ENCODE measurements around the gene CCNA1. TPM values are rescaled to one million over a fixed set of nuclear protein-coding genes. Genes with fewer than 3 reads are reported as not detected.

The CCNA1 gene
- total RNA-seq (not detected), polyA plus RNA-seq (0.24 TPM)

GRCh38 chr13:36432106-36432544 lies at the start of gene CCNA1:
CCNA1 (plus strand) TSS chr13:36432495; CDS start chr13:36433057, 562 bp downstream.
- no peaks in the 10 kb centered on the region for H3K36me3 ChIP-seq (ENCODE audit: insufficient read depth)
- H3K4me1 ChIP-seq (ENCODE audit: insufficient read depth), result peaks cover 4% of the 10 kb centered on the region
- under 1% methylated on average over 46 of the region's 46 CpGs for WGBS
- no peak for DNase-seq (ENCODE audit: extremely low spot score)
- no peak within 1 kb of the TSS for H3K27ac ChIP-seq (ENCODE audit: low read depth)
- H3K4me3 ChIP-seq (ENCODE audit: low read depth, low read length), result peak within 1 kb of the TSS; percentile 38

- Histone ChIP-seq H3K4me3 (ENCODE audit: low read depth, low read length) (no peak overlapping the region), H3K36me3 (ENCODE audit: insufficient read depth) (no peaks in the 10 kb centered on the region), H3K27ac (ENCODE audit: low read depth) (no peak overlapping the region), H3K4me1 (ENCODE audit: insufficient read depth) (no peaks in the 10 kb centered on the region)
- WGBS, result 70% methylated on average over 1 of the region's 1 CpG
- DNase-seq (ENCODE audit: extremely low spot score), result no peak
These were observed 46.8 kb upstream of the CCNA1 start for GRCh38 chr13:36385489-36385888.

- H3K4me3 ChIP-seq (ENCODE audit: low read depth, low read length), result no peak overlapping the region
- no peak overlapping the region for H3K27ac ChIP-seq (ENCODE audit: low read depth)
- no peaks in the 10 kb centered on the region for H3K36me3 ChIP-seq (ENCODE audit: insufficient read depth)
- WGBS, result 16% methylated on average over 2 of the region's 2 CpGs
- no peak for DNase-seq (ENCODE audit: extremely low spot score)
- H3K4me1 ChIP-seq (ENCODE audit: insufficient read depth), result no peaks in the 10 kb centered on the region
These were observed 37.0 kb upstream of the CCNA1 start for GRCh38 chr13:36395280-36395679.

GRCh38 chr13:36405151-36405550 lies 27.1 kb upstream of the CCNA1 start:
- no peaks in the 10 kb centered on the region for H3K36me3 ChIP-seq (ENCODE audit: insufficient read depth)
- no peak for DNase-seq (ENCODE audit: extremely low spot score)
- H3K4me1 ChIP-seq (ENCODE audit: insufficient read depth), result no peaks in the 10 kb centered on the region
- no peak overlapping the region for H3K4me3 ChIP-seq (ENCODE audit: low read depth, low read length)
- no peak overlapping the region for H3K27ac ChIP-seq (ENCODE audit: low read depth)
- WGBS, result 83% methylated on average over 1 of the region's 1 CpG

GRCh38 chr13:36412736-36413135 lies 19.6 kb upstream of the CCNA1 start:
- Histone ChIP-seq H3K4me1 (ENCODE audit: insufficient read depth) (no peaks in the 10 kb centered on the region), H3K36me3 (ENCODE audit: insufficient read depth) (no peaks in the 10 kb centered on the region), H3K4me3 (ENCODE audit: low read depth, low read length) (no peak overlapping the region), H3K27ac (ENCODE audit: low read depth) (no peak overlapping the region)
- WGBS, result 42% methylated on average over 1 of the region's 1 CpG
- DNase-seq (ENCODE audit: extremely low spot score), result no peak

- Histone ChIP-seq H3K4me3 (ENCODE audit: low read depth, low read length) (no peak overlapping the region), H3K36me3 (ENCODE audit: insufficient read depth) (no peaks in the 10 kb centered on the region), H3K4me1 (ENCODE audit: insufficient read depth) (no peaks in the 10 kb centered on the region), H3K27ac (ENCODE audit: low read depth) (no peak overlapping the region)
- WGBS, result 92% methylated on average over 1 of the region's 1 CpG
- no peak for DNase-seq (ENCODE audit: extremely low spot score)
These were observed 19.1 kb upstream of the CCNA1 start for GRCh38 chr13:36413161-36413560.

- Histone ChIP-seq H3K4me3 (ENCODE audit: low read depth, low read length) (no peak overlapping the region), H3K4me1 (ENCODE audit: insufficient read depth) (no peaks in the 10 kb centered on the region), H3K27ac (ENCODE audit: low read depth) (no peak overlapping the region), H3K36me3 (ENCODE audit: insufficient read depth) (no peaks in the 10 kb centered on the region)
- DNase-seq (ENCODE audit: extremely low spot score), result no peak
- WGBS, result 81% methylated on average over 3 of the region's 3 CpGs
These were observed 17.8 kb upstream of the CCNA1 start for GRCh38 chr13:36414461-36414860.

GRCh38 chr13:36417331-36417730 lies 15.0 kb upstream of the CCNA1 start:
- Histone ChIP-seq H3K4me1 (ENCODE audit: insufficient read depth) (no peaks in the 10 kb centered on the region), H3K4me3 (ENCODE audit: low read depth, low read length) (no peak overlapping the region), H3K36me3 (ENCODE audit: insufficient read depth) (no peaks in the 10 kb centered on the region), H3K27ac (ENCODE audit: low read depth) (no peak overlapping the region)
- WGBS, result 75% methylated on average over 2 of the region's 2 CpGs
- no peak for DNase-seq (ENCODE audit: extremely low spot score)

GRCh38 chr13:36418022-36418805 lies 14.1 kb upstream of the CCNA1 start:
- Histone ChIP-seq H3K36me3 (ENCODE audit: insufficient read depth) (no peaks in the 10 kb centered on the region), H3K4me3 (ENCODE audit: low read depth, low read length) (no peak overlapping the region), H3K4me1 (ENCODE audit: insufficient read depth) (no peaks in the 10 kb centered on the region), H3K27ac (ENCODE audit: low read depth) (no peak overlapping the region)
- WGBS, result 39% methylated on average over 9 of the region's 9 CpGs
- DNase-seq (ENCODE audit: extremely low spot score), result no peak

- Histone ChIP-seq H3K36me3 (ENCODE audit: insufficient read depth) (no peaks in the 10 kb centered on the region), H3K4me3 (ENCODE audit: low read depth, low read length) (no peak overlapping the region), H3K4me1 (ENCODE audit: insufficient read depth) (no peaks in the 10 kb centered on the region), H3K27ac (ENCODE audit: low read depth) (no peak overlapping the region)
- DNase-seq (ENCODE audit: extremely low spot score), result peak; percentile 39
- WGBS, result 37% methylated on average over 6 of the region's 6 CpGs
These were observed 11.8 kb upstream of the CCNA1 start for GRCh38 chr13:36420437-36420891.

GRCh38 chr13:36421447-36421846 lies 10.8 kb upstream of the CCNA1 start:
- no peak for DNase-seq (ENCODE audit: extremely low spot score)
- no peak overlapping the region for H3K4me3 ChIP-seq (ENCODE audit: low read depth, low read length)
- H3K4me1 ChIP-seq (ENCODE audit: insufficient read depth), result no peaks in the 10 kb centered on the region
- H3K36me3 ChIP-seq (ENCODE audit: insufficient read depth), result no peaks in the 10 kb centered on the region
- H3K27ac ChIP-seq (ENCODE audit: low read depth), result no peak overlapping the region

GRCh38 chr13:36428086-36428485 lies 4.2 kb upstream of the CCNA1 start:
- peaks cover 4% of the 10 kb centered on the region for H3K4me1 ChIP-seq (ENCODE audit: insufficient read depth)
- H3K4me3 ChIP-seq (ENCODE audit: low read depth, low read length), result no peak overlapping the region
- no peak overlapping the region for H3K27ac ChIP-seq (ENCODE audit: low read depth)
- 50% methylated on average over 2 of the region's 2 CpGs for WGBS
- DNase-seq (ENCODE audit: extremely low spot score), result no peak
- H3K36me3 ChIP-seq (ENCODE audit: insufficient read depth), result no peaks in the 10 kb centered on the region

- H3K36me3 ChIP-seq (ENCODE audit: insufficient read depth), result no peaks in the 10 kb centered on the region
- H3K4me3 ChIP-seq (ENCODE audit: low read depth, low read length), result no peak overlapping the region
- no peak for DNase-seq (ENCODE audit: extremely low spot score)
- WGBS, result 8% methylated on average over 34 of the region's 34 CpGs
- H3K4me1 ChIP-seq (ENCODE audit: insufficient read depth), result peaks cover 4% of the 10 kb centered on the region
- no peak overlapping the region for H3K27ac ChIP-seq (ENCODE audit: low read depth)
These were observed 1.8 kb upstream of the CCNA1 start for GRCh38 chr13:36430247-36431203.
